ENCODE results near the gene CCM2.

The CCM2 gene

DNA sequence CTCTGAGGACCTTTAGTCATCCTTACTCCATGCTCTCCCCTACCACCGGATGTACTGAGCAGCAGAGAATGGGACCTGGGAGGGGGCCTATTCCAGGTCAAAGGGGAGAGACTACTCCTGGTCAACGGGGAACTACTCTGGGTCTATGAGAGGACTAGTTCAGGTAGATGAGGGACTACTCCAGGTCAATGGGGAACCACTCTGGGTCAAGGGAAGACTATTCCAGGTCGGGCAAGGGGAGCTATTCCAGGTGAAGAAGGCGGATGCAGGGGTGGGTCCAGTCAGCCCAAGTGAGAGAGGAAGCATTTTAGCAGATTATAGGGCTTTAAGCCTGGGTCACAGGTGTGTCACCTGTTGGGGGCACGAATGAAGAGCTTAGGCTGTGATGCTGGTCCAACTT, 35.4 kb downstream of the CCM2 start:
- no peak for DNase-seq (ENCODE audit: low read depth)

DNA sequence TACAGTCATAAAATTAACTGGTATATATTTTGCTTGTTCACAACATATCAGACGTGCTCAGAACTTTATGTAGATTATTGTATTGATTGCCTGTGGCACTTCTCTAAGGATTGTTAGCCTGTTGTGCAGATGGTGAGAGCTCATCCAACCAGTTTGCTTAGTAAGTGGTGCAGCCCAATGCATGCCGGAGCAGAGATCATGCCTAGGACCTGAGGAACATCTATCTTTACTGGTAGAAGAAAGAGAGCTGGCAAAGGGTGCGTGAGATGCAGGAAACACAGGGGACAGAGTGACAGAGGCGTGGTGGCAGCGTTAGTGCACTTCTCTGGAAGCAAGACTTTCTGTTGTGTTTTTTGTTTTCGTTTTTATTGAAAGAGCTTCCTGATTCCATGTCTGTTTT, 35.9 kb downstream of the CCM2 start:
- DNase-seq (ENCODE audit: low read depth) = no peak

DNA sequence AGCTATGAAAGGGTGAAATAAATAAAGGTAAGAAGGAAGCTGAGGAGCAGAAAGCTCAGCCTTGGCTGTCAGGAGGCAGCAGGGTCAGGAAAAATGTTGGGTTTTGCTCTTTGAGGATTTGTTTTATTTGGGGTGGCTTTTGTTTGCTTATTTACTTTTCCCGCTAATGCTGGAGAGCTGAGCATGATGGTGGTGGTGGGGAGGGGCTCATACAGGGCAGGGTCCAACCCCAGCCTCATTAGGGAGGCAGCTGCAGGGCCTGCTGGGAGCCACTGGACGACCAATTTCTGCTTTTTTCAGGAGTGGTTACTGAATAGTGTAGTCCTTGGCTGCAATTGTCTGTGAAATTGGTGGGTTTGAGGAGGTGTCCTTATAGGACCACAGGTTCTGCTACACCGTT, 36.3 kb downstream of the CCM2 start:
- no peak for DNase-seq (ENCODE audit: low read depth)

DNA sequence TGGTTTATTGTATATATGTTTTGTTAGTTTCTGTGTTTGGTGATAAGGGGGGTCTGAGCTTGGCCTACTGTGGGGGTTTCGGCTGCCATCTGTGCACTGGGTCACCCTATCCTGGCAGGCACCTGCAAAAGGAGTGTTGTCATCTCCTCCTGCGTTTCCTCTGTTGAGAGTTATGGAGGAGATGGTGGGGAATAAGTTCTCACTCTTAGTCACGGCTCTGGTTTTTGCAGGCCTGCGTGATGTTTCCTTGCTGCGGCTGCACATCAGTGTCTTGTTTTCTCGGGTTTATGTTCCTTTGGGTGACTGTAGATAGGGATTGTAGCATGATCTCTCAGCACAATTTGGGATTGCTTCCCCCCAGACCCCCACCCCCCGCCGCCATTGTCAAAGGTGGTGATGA, 36.8 kb downstream of the CCM2 start:
- DNase-seq (ENCODE audit: low read depth) = no peak

DNA sequence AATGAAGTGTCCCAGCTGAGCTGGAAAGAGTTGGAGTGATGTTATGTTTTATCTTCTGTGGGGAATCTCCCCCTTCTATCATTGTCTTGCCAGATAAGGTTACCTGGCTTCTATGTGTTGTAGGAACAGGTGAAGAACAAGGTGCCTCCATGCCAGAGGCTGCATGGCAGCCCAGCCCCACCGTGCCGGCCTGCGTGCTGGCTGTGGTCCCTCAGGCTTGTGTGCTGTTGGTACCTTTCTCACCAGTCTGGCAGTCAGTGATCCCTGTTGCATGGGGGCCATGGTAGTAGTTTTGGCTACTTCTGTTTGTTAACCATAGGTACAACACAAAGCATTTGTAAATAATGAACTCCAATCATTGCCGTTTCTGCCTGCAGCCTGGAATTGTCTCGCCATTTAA, 37.9 kb downstream of the CCM2 start:
- no peak for DNase-seq (ENCODE audit: low read depth)

DNA sequence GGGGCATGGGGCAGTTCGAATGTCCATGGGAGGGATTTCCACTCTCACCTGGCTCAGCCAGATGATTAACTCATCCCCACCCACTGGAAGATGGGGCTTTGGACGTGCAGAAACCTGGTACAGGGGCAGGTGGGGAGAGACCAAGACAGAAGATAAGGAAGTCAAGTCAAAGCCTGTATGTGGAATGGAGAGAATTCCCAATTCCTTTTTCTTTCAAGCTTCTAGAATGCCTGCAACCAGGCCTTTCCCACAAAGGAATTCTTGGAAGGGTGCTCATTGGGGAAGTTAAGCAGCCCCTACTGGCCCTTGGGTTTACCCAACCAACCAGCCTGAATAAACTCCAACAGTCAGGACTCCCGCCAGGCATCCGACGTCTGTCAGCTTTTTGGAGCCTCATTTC, 39.1 kb downstream of the CCM2 start:
- no peak for DNase-seq (ENCODE audit: low read depth)

DNA sequence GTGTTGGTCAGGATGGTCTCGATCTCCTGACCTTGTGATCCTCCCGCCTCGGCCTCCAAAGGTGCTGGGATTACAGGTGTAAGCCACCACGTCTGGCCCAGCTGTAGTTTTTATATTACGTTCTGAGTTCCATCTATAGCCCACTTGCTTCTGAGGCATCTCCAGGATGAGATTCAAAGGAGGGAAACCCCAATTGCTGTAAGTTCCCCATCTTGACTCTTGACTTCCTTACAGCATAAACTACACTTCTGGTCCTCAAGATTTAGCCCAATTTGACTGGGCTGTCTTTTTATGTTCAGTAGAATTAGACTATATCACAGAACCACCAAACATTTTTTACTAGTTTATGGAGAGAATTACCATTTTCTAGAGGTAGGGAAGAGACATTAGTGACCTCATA, 44.3 kb downstream of the CCM2 start:
- no peak for DNase-seq (ENCODE audit: low read depth)

DNA sequence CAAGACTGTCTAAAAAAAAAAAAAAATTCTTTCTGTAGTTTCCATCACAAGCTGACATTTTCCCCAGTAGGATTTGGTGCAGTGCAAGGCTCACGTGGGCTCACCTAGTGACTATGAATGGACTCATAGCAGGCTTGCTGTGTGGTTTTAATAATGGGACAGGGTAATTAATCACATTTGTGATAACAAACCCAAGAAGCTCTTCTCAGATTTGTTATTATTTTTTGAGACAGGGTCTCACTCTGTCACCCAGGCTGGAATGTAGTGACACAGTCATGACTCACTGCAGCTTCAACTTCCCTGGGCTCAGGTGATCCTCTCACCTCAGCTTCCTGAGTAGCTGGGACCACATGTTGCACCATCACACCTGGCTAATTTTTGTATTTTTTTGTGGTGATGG, 48.7 kb downstream of the CCM2 start:
- no peak for DNase-seq (ENCODE audit: low read depth)

DNA sequence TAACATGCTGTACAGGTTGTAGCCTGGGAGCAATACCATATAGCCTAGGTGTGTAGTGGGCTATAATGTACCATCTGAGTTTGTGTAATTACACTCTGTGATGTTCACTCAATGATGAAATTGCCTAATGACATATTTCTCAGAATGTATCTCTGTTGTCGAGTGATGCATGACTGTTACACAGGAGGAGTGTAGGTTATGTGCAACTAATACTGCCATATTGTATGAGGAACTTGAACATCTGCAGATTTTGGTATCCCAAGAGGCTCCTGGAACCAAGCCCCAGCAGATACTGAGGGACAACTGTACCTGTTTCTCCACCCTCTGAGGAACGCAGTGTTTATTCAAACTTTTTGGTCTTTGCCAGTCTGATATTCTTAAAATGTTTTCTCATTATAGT, 50.2 kb downstream of the CCM2 start:
- DNase-seq (ENCODE audit: low read depth) = no peak

DNA sequence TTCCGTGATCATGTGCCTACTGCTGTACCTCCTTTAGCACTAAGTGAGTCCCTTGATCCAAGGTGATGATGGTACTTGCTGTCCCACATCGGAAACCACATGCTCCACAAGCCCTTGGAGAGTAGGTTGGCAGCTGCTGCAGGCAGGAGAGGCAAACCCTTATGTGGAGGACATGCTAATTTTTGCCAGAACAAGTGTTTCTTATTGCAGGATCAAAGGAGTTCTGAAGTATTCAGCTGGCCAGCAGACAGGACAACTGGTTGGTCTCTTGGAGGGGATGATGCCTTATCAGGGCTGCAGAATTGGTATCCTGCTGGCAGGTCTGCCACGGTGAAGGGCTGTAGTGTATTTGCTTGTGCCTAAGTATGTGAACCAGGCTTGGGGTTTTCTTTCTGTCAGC, 52.0 kb downstream of the CCM2 start:
- DNase-seq (ENCODE audit: low read depth) = no peak

DNA sequence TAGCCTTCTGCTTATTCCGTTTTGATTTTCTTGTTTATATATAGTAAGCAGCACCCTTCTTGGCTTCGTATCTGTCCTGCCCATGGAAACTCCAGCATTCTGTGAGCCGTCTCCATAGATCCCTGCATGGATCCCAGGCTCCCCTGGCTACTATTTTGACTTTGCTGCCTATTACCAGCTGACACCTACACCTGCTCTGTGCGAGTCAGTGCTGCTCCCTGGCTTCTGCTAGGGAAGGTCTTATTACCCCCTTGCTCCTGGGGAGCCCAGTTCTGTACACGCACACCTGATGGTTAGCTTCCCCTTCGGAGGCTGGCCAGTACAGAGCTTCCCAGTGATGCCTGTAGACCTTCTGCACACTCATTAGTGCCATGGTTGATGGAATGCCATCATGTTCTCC, 53.4 kb downstream of the CCM2 start:
- no peak for DNase-seq (ENCODE audit: low read depth)

DNA sequence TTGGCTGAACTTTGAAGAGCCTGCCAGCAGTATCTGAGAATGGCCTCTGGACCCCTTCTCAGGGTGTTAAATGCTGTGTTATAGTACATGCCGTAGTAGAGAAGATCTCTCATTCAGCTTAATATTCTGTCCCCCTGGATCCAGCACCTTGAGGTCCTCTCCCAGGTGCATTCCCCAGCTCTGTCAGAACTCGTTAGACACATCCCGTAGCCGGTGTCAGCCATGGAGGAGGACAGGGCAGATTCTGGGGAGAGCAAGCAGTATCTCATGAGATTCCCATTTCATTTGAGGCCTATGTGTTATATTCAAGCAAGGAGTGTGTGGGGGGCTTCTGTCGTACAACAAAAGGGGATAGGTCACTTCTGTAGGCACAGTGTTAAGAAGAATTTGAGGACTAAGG, 53.9 kb downstream of the CCM2 start:
- no peak for DNase-seq (ENCODE audit: low read depth)

DNA sequence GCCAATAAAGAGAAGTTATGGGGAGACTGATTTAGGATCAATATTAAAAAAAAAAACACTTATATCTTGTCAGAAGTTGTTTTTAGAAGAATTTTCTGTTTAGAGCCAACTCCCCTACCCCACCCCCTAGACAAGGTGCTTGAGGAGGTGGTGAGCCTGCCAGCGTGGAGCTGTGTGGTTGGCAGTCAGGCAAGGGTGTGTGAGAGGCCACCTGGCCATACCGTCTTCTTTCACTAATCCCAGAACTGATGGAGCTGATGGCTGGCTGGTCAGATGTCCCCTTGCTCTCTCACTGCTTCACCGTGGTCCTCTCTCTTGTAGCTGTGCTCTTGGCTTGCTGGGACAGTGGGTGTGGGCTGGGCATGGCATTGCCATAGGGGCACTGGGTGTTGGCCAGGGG, 54.4 kb downstream of the CCM2 start:
- DNase-seq (ENCODE audit: low read depth) = no peak

DNA sequence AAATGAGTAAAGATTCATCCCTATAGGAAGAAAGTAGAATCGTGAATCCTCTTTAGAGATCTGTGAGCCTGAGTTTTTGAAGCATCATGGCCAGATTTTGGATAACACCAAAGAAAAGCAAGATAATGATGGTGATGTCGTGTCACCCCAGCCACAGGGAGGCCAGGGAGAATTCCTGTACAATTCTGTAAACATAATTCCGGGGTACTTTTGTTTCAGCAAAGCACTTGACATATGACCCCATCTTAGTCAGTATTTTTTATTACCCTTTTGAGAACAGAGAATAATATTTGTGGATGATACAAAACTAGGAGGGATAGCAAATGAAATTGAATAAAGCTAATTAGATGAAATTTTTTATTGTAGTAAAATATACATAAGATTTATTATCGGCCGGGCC, 55.0 kb downstream of the CCM2 start:
- no peak for DNase-seq (ENCODE audit: low read depth)

DNA sequence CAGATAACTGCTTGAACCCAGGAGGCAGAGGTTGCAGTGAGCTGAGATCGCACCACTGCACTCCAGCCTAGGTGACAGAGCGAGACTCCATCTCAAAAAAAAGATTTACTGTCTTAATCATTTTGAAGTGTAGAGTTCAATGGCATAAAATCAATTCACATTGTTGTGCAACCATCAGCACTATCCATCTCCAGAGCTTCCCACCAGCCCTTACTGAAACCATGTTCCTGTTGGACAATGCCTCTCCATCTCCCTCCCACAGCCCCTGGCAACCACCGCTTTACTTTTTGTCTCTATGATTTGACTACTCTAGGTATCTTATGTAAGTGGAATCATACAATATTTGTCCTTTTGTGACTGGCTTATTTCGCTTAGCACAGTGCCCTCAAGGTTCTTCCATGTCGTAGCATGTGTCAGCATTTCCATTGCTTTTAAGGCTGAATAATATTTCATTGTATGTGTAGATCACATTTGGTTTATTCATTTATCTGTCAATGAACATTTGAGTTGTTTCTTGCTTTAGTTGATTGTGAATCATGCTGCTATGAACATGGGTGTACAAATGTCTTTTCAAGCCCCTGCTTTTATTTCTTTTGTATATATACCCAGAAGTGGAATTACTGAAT, 55.7 kb downstream of the CCM2 start:
- no peak for DNase-seq (ENCODE audit: low read depth)

DNA sequence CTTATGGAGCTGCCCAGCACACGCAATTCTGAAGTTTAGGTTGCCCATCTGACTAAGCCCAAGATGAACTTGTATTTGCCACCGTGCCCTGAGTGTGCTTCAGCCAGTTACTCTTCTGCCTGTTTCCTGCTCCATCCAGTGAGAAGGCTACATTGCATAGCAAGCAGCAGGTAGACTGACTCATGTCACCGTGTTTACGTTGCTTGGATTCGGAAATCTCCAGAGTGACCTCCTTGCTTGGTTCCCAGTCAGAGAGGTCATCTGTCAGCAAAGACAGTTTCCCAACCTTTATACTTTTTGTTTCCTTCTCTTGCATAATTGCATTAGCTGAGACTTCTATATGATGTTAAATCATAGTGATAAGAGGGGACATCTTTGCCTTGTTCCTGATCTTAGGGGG, 57.9 kb downstream of the CCM2 start:
- DNase-seq (ENCODE audit: low read depth) = no peak

DNA sequence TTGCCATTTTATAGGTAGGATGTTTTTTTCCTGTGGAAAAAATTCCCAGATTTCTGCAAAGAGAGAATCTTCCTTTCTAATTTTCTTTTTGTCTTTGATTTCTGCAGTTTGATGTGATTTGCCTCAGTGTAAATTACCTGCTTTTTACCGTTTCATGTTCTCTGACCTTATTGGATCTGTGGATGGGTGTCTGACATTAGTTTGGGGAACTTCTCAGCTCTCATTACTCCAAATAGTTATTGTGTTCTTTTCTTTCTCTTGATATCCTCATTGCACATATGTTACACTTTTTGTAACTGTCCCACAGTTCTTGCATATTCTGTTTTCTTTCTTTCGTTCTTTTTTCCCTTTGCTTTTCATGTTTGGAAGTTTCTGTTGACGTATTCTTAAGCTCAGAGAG, 60.3 kb downstream of the CCM2 start:
- DNase-seq (ENCODE audit: low read depth) = no peak

DNA sequence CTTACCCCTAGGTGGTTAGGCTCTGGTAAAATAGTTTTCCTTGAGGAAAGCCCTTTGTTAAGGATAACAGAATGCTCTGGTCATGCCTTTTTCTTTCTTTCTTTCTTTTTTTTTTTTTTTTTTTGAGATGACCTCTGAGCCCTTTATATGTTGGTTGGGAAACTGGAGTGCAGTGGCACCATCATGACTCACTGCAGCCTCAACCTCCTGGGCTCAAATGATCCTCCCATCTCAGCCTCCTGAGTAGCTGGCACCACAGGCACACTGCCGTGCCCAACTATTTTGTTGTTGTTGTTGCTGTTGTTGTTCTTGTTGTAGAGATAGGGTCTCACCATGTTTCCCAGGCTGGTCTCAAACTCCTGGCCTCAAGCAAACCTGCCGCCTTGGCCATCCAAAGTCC, 61.4 kb downstream of the CCM2 start:
- DNase-seq (ENCODE audit: low read depth) = no peak

DNA sequence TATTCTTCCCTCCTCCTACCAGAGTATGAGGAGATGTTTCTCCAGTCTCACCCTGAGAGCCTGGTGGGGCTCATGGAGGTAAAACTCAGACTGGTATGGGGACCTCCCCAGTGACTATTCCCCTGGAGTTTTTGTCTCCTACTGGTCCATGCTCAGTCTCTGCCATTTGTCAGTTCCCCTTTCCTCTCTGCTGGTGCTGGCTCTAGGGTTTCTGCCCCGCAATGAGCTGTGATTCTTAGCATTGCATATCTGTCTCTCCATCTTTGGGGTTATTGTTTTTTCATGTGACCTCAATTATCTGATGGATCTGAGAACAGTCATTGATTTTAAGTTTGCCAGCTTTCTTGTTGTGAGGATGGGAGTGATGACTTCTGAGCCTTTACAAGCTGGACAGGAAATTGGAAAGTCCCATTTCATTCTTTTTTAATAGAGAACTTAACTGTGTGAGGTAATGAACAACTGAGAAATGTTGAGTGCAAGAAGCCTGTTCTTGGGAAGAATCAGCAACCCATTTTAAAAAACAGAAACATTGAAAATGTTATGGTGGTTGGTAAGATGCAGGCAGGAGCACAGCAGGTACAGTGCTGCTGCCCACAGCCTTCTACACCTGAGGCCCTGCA, 61.9 kb downstream of the CCM2 start:
- DNase-seq (ENCODE audit: low read depth) = no peak

DNA sequence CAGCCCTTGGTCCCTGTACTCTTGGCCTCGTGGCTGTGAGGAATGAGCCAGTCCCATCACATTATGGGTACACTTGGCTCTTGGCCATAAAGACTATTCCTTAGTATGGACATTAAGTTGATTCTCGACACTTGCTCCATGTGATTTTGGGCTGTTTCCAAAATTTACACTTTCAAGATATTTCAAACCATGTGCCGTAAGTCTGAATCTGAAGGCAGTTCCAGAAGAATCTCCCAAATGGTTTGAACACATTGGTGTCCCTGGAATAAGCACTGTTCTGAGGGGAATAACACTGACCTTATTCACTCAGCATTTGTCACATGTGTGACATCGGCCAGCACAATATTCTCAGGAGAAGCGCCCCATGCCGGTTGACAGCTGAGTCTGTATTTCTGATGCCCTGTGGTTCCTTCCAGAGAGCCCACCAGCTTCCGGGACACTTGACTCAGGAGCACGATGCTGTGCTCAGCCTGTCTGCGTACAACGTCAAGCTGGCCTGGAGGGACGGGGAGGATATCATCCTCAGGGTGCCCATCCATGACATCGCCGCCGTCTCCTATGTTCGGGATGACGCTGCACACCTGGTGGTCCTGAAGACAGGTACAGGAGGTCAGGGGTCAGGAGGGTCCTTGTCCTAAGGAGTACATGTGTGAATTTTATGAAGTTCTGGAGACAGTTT, 64.2 kb downstream of the CCM2 start:
- DNase-seq (ENCODE audit: low read depth) = no peak

DNA sequence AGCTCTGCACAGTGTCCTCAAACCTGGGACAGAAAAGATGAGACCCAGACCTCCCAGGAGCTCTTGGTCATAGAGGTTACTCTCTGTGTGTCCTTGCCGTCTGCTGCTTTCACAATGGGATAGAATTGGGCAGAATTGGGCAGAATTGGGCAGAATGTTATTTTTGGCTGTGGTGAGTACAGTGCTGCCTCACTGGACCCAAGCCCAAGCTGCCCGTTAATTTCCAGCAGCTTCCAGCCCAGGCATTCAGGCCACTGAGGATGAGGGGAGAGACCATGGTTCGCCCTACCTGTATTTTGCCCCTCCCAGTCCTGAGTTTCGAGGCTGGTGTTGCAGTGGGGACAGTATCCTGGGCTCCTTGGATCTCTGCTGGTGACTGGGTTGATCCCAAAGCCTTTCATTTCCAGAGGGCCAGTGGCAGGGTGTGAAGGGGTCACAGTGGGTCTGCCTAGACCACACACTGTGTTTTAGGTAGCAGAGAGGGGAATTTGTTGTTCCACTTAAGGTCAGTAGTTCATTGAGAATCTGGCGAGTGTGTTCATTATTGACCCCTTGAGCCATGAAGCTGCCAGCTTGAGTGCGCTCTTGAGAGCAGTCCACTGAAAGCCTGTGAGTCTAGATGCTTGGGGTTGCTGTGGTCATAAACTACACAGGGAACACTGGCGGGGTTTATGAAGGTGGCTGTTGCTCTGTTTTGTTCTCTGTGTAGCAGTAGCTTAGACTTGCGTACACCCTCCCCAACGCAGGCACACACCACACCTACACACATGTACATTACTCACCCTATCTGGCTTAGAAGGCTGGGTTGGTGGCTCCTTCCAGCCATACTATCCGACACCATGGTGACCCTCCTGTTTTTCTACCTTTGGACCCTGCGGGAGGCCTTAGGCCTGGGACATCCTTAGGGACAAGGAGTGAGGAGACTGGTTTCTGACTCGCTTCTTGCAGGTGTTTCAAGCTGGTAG, 65.3 kb downstream of the CCM2 start:
- DNase-seq (ENCODE audit: low read depth) = no peak

DNA sequence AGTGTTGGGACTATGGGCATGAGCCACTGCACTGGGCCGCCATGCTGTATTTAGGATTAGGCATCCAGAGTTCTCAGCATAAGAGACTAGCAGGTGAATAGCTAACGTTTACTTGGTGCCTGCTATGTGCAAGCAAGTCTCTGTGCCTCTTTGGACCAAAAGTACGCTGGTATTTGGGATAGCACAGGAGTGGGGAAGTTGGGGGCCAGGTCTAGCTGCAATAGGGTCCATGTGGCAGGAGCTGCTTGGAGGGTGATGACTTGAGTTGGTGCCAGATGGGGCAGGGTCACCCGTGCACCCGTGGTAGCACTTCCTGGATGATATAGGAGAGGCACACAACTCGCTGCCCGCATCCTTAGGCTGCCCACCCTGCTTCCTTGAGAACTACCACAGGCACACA, 66.4 kb downstream of the CCM2 start:
- DNase-seq (ENCODE audit: low read depth) = no peak

DNA sequence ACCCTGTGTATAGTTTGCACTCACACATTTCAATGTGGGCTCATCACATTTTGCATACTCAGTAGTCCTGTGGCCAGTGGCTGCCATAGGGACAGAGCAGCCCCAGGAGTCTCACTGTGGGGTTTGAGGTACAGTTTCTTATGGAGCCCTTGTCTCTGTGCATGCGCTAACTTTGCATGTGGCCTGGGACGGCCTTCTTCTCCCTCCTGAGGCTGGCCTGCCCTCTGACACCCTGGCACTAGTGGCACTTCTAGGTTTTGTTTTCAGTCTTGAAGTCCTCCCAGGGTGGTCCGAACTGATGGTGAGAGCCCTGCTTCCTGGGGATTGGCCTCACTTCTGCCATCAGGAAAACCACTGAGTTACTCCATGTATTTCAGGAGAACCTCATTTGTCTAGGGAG, 67.6 kb downstream of the CCM2 start:
- DNase-seq (ENCODE audit: low read depth) = no peak

Measured in iris pigment epithelial cell (primary cell).